NCI-H128 (cell line): ENCODE data around the gene MYO5A.
"Not testable (repeated sequence)": the region's sequence is repeated elsewhere in the genome, so short reads cannot be mapped to it uniquely, and the experiment has no call there.

Experiments used
- DNase-seq: peaks from one replicate; lab custom pipeline; 2025; ENCODE audit not compliant: unreplicated experiment; lab: John Stamatoyannopoulos, UW

The MYO5A gene

DNA sequence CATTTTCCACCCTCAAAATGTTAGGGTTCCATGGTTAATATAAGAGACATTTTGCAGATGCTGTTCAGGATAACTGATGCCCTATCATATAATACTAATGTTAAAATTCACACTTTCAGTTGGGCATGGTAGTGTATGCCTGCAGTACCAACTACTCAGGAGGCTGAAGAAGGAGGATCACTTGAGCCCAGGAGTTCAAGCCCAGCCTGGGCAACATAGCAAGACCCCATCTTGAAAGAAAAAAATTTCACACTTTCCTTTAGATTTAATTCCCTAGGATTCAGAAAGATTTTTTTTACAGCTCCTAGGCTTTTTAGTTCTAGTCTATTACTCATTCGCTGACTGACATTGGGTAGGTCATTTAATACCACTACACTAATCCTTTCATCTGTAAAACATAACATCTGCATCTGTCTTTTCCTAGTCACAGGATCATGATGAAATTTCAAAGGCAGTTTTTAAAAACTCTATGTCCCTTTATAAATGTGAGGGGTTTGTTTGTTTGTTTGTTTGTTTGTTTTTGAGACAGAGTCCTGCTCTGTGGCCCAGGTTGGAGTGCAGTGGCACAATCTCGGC lies 103.7 kb downstream of the MYO5A start:
- no peak for DNase-seq

DNA sequence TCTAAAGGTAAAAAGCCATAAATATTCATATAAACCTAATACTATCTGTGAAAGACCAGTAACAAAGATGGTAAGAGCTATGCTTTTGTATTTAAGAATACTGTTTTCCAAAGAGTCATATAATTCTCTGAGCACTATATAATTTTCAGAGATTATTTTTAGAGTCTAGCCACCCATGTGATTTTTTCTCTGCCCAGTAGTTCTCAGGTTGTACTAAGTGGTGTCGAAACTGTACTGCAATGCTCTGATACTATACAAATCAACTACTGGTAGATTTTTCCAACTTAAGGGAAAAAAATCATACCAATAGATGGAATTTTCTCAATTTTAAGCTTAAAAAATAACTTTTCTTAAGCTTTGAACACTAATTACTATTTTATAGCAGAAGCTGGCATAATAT lies 104.8 kb downstream of the MYO5A start:
- no peak for DNase-seq

DNA sequence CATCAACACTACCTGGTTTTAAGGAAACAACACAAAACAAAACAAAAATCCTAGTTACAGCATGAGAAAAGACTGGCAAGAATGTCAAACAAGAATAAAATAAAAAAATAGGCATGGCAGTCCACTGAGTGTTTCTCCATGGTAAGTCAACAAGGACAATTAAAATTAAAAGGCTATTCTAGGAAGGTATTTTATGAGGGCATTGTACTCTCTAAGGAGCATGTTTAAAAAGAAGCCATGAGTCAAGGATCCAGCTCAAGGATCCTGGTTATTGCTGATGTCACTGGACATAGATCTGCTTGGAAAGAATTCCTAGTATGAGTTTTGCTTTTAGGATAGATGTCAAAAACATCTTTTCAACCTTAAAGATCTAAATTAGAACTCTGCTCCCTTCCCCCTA lies 106.7 kb downstream of the MYO5A start:
- no peak for DNase-seq

DNA sequence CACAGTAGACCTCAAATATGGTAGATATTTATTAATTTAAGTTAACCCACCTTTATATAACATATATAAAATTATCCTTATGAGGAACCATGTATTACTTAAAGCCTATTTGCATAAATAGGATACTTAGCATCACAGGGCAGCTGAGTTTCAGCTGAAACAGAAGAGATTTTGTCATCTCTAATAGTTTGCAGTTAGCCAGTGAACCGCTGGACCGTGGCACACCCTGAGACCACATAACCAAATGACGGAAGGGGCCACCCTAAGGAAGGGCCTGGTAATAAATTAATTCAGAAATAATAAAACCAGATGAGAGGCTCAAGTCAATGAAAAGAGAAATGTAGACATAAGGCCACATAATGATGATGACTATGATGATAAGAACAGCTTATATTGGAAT lies 107.7 kb downstream of the MYO5A start:
- no peak for DNase-seq

DNA sequence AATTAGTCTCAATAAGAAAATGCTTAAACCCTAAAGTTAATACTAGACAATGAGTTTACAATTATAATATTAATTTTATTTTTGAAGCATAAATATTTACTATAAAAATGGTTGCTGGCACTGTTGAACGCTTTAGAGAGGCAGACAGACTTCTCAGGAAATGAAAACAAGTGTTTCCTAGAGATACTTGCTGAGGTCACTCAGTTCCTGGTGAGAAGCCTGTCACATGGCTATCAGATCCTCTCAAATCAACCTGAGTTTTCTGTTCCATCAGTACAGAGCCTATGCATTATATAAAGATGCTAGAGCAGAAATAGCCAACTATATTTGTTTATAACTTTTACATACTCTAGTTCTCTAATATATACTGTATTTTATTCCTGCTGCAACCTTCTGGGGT lies 109.2 kb downstream of the MYO5A start:
- DNase-seq: no peak

DNA sequence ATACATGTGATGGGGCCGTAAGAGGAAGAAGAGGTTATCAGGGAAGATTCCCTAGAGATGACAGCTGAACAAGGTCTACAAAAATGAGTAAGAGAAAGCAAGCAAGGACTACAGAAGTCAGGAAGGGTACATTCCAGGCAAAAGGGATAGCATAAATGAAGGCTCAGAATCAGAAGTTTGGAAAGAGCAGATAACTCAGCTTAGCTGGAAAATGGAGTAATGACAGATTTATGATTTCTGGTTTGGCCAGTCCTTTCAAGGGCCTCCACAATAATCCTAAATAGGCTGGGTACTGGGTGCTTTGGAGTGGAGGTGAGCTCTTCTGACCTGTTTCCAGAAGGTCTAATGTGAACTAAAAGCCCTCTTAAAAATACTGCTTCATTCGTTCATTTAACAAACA lies 110.7 kb downstream of the MYO5A start:
- no peak for DNase-seq

DNA sequence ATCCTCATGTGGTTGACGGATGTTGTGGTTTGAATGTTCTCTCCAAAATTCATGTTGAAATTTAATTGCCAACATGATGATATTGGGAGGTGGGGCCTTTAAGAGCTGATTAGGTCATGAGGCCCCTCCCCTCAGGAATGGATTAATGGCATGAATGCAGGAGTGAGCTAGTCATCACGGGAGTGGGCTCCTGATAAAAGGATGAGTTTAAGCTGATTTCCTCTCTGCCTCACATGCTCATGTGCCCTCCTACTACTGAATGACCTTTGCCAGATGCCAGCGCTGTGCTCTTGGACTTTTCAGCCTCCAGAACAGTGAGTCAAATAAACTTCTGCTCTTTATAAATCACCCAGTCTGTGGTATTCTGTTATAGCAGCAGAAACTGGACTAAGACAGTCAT lies 111.2 kb downstream of the MYO5A start:
- DNase-seq: no peak

DNA sequence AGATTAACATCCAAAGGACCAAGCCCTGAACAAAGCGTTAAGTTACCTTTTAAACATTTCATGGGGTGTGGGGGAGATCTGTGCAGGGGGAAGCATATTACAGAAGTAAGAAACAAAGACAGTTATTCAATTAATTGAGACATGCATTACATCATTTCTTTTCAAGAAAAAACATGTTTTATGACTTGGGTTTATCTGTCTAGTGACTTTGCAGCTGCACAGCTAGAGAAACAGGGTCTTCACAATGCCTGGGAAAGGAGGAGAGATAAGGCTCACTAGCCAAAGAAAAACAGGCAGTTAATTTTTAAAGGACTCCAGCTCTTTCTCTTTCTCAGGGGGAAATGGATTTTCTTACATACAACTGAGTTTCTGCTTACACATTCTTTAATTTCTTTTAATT lies 112.1 kb downstream of the MYO5A start:
- not testable (repeated sequence) for DNase-seq

DNA sequence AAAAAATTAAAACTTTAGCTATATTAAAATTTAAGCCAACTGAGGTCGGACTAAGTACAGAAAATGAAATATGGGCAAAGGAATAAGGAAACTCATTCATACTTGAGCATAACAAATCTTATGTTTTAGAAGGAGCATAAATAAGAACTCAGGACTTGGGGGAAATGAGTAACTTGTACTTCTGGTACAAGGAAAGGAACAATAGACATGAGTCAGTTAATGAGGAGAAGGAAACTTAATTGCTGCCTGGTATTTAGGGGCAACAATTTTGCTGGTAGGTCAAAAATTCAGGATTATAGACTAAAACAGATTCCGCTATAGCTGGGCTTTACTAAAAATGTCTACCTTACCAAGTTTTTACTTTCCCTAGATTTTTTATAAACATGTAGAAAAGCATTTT lies 113.1 kb downstream of the MYO5A start:
- no peak for DNase-seq

DNA sequence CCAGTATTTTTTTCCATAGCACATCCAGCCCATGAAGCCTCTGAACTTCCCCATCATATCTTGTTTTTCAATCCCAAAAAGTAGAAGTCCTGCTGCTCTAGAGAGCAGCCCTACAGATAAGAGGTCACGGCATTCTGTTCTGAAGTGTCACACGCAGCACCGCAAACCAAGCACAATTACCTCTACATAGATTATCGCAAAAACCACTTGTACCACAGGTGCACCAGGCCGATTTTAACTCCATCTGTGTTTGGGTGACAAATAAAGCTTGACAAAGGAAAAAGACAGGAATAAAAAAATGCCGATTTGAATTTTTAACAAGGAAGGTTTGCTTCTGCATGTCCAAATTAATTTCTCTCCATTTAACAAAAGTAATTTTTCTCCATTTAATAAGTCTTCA lies 113.7 kb downstream of the MYO5A start:
- DNase-seq: no peak

DNA sequence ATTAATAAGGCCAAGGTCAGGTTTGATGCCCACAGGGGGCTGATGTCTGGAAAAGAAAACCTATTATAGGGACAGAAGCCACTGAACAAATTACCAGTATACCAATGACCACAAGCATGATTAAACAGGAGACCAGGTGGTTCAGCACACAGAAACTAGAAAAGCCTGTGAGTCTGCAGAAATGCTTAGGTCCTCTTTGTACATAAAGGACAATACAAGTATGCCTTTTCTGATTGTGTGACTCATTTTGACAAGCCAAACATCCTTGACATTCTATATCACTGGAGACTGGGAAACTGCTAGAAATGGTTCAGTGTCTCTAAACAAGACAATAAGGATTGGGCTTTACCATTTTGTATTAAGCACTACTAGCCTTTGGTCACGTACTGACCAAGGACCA lies 119.9 kb downstream of the MYO5A start:
- DNase-seq: no peak

DNA sequence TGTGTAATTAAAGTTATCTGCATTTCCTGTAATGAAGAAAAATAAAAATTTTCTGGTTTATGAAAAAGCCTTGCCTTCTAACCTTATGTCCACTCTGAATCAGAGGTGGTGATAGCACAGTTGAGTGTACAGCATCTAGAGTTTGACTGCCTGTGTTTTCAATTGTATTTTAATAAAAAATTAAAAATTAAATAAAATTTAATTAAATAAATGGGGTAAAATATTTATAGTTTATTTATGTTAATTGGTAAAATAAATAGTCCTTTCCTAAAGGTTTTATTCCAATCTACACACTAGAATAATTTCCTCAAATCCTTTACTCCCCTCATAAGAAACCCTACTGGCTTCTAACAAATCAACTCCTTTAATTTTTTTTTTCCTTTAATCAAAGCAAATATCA lies 121.3 kb downstream of the MYO5A start:
- no peak for DNase-seq

DNA sequence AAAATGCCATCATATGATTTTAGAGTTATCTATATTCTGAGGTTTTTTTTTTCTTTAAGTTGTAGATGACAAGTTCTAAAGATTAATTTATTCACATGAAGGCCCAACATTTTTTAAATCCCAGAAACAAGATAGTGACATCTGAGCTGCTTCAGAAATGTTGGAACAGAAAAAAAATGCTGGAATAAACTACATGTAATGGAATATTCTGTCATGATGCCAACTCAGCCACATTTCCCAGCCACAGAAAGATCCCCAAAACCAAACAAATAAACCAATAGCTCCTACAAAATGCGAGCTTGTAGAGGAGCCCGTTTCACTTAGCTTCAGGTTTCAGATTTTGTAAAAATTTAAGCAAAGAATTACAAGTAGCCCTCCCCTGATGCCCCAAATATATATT lies 122.1 kb downstream of the MYO5A start:
- DNase-seq: no peak

DNA sequence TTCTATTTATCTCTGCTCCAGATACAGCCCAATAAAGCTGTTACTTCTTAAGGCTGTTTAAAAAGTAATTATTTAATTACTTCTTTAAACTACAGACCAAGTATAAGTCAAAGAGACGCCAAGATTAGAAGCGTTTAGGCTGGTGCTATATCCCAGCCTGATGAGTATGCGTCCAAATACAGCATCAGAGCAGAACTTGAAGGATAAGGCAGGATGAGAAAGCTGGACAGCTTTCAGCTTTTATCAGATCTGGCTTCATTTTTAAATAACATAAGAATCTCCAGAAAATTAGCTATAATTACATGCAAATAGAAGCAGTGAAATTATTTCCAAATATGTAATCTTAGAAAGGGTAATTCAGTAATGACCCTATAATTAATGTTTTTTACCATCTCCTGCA lies 122.8 kb downstream of the MYO5A start:
- DNase-seq: no peak

DNA sequence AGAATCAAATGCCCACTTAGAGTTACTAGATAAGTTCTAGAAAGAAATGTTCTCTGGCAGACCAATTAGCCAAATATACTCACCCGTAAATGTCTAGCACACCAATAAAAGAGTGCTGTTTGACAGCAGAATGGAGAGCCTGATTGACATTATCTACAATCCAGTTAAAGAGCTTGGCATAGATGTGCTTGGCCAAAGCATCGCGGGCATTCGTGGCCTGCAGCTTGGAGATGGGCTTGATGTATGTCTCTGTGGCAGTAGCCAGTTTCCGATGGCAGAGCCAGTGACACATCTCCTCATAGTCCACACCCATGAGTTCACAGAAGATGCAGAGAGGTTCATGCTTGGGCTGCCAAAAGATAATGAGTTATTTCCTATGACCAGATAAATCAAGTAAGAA lies 131.6 kb downstream of the MYO5A start:
- DNase-seq: no peak

DNA sequence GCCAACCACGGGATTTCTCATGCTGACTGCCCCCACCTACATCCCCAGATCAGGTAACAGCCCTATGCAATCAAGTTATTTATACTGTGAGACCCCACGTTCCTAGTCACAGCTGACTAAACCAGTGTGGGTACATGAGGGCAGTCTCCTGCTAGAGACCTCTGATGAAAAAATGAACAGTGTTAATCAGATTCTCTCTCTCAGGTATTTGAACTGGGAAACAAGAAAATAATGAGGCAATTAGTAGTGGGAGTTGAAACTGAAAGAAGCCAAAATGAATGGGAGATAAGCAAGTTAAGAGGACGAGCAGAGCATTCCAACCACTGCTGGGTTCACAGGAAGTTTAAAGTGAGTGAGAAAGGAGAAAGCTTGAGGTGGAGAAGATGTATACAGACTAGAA lies 134.6 kb downstream of the MYO5A start:
- no peak for DNase-seq

DNA sequence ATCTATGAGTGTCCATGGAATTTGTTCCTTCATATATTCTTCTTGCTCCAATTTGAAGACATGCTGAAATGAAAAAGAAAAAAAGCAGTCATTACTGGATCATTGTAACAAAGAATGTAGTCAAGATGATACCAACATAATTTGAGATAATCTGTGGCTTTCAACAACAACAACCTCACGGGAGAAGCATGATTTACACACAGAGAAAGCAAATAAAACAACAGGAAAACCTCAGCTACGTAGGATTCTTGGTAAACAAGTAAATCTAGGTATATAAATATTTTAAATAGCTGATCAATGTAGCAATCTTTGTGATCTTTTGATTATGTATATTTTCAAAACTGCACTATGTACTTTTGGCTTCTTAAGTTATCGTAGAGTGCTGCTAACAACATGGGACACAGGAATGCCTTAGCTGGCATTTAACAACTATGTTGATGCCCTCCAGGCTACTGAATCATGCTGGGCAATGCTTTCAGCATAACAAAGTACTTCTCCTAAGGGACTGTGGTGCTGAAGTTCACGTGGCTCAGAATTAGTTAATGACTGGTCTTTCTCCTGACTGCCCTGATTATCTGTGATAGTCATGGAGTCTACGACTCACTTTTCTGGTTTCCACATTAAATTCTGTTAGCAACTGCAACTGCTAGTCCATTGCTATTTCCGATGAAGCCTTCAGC lies 136.5 kb downstream of the MYO5A start:
- no peak for DNase-seq

DNA sequence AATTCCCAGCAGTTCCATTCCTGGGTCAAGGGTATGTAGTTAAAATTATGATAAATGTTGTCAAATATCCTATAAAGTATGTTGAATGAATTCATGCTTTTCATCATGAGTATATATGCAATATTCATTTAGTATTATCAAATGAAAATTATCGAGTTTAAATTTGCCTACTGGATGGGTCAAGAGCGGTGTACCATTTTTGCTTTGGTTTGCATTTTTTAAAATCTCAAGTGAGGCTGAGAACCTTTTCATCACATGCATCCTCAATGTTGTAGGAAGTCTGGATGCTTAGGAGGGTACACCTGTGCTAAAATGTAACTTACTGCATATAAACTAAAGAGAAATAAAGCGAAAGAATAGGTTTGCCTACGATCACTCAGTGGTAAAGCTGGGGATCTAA lies 137.6 kb downstream of the MYO5A start:
- DNase-seq: no peak

DNA sequence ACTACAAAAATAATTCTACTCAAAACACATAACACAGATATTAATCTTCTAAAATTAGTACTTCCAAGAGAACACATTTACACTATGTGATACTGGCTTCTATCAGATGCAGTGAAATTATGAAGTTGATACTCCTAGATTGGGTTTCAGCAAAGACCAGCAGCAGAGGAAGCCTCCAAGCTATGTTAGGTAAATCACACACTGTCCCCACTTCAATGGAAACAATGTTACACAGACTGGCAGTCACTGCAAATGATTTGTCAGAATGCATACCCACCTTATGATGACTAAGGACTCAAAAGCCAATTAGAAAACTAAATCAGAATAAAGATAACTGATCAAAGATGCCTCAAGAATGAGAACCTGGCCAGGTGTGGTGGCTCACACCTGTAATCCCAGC lies 143.0 kb downstream of the MYO5A start:
- no peak for DNase-seq

DNA sequence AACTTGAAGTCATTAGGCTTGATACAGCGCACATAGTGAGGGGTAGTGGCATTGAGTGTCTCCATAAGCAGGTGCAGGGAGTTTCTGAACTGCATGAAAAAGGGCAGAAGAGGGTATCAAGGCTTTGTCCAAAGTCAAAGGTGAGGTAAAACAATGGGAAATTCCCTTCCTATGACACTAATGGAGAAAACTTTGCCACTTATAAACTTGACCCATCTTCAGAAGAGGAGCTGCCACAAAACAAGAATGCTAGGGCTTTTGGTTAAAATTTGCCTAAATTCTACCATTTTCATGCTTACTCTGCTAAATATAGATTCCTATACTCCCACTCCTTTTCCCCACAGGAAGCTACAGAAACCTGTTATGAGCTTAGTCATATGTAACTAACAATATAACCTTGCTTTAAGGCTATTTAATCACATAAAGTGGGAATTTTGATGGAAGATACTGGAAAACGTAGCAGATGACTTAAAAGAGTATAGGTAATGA lies 145.5 kb downstream of the MYO5A start:
- no peak for DNase-seq

DNA sequence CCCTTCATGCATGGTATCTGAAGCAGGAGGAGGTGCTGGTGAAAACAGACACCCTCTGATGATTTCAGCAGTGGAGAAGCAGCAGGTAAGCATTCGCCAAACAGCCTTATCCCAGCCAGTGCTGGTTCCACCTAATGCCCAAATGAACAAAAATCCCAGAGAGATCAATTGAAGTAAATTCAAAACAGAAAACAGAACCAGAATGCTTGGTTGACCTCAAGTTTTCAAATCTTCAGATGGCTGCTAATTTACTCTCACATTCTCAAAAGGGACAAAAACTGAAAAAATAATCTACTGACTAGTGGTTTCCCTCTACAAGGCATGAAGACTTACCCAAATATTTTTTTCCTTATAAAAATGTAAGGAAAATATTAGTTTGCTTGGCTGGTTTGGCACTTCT lies 146.0 kb downstream of the MYO5A start:
- no peak for DNase-seq

DNA sequence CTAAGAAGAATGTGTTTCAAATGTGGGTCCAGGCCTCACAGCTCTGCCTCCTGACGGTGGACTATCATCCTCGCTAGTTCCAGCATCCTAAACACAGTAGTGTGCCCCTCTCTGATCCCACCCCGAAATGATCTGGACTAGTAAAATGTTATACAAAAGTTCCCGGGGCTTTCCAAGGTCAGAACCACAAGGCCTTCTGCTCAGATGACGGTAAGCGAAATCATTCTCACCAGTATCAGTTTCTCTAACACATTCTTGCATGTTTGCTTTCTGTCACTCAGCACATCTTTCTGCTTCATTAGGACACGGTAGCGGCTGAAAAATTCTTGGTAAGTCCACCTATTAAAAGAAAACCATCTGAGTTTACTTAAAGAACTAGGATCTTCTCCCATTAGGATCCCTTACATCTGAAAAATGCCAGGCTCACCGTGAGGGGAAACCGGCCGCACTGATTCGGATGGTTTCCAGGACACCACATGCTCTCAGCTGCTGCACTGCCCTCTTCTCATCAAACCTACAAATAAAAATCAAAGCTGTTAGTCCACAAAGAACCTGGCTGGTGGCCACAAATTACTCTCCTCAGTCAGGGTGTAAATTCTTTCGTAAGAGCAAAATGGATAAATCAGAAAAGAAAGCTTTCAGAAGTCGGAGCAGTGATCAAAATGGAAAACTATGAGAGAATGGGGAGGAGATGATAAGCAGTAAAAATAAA lies 149.1 kb downstream of the MYO5A start:
- DNase-seq: no peak
